GM19397 (cell line): ENCODE measurements around the gene TFRC.
A peak's percentile ranks its signal among the peaks of the same experiment; 100 is the strongest.
"Not testable (repeated sequence)": the region's sequence is repeated elsewhere in the genome, so short reads cannot be mapped to it uniquely, and the experiment has no call there.

ENCODE experiments used
- ATAC-seq: cut with Tn5 transposase; IDR thresholded peaks from one replicate; pipeline ENCODE4 v1.9.1; 2021; ENCODE audit warnings: mild to moderate bottlenecking, moderate library complexity; ENCODE audit not compliant: unreplicated experiment

TFRC gene

GRCh38 chr3:196081834-196082618 lies at the start of gene TFRC:
Gene TFRC, minus strand, starts transcription at chr3:196082090. Its CDS starts 4,991 bp downstream, at chr3:196077099.
- peak; percentile 86 for ATAC-seq

- ATAC-seq = no peak
Measured at GRCh38 chr3:196128172-196128843, 46.4 kb upstream of the TFRC start.

GRCh38 chr3:196127308-196128040 lies 45.6 kb upstream of the TFRC start:
- ATAC-seq = no peak

- no peak for ATAC-seq
Measured at GRCh38 chr3:196124608-196125007, 42.7 kb upstream of the TFRC start.

- ATAC-seq = no peak
Measured at GRCh38 chr3:196122688-196123046, 40.8 kb upstream of the TFRC start.

- ATAC-seq = no peak
Measured at GRCh38 chr3:196122021-196122687, 40.3 kb upstream of the TFRC start.

GRCh38 chr3:196121066-196121465 lies 39.2 kb upstream of the TFRC start:
- no peak for ATAC-seq

GRCh38 chr3:196120291-196120951 lies 38.5 kb upstream of the TFRC start:
- ATAC-seq = no peak

- no peak for ATAC-seq
Measured at GRCh38 chr3:196117809-196118208, 35.9 kb upstream of the TFRC start.

- peak; percentile 54 for ATAC-seq
Measured at GRCh38 chr3:196115678-196116083, 33.8 kb upstream of the TFRC start.

- no peak for ATAC-seq
Measured at GRCh38 chr3:196111939-196112386, 30.1 kb upstream of the TFRC start.

- ATAC-seq = no peak
Measured at GRCh38 chr3:196108075-196108743, 26.3 kb upstream of the TFRC start.

- not testable (repeated sequence) for ATAC-seq
Measured at GRCh38 chr3:196104707-196105106, 22.8 kb upstream of the TFRC start.

- not testable (repeated sequence) for ATAC-seq
Measured at GRCh38 chr3:196098365-196098980, 16.6 kb upstream of the TFRC start.

GRCh38 chr3:196097373-196098154 lies 15.7 kb upstream of the TFRC start:
- no peak for ATAC-seq

- peak; percentile 93 for ATAC-seq
Measured at GRCh38 chr3:196096382-196096953, 14.6 kb upstream of the TFRC start.

GRCh38 chr3:196093317-196094111 lies 11.6 kb upstream of the TFRC start:
- ATAC-seq = no peak

GRCh38 chr3:196087906-196088305 lies 6.0 kb upstream of the TFRC start:
- no peak for ATAC-seq
